Limb (tissue), 2 donors: ENCODE results near the gene RAI14.

Source experiments
- DNase-seq, 2 donors: peaks; one replicate each; pipeline ENCODE4 v3.0.0-alpha.2; 2016; ENCODE audit errors: extremely low spot score in 2 of 2

RAI14 gene

DNA sequence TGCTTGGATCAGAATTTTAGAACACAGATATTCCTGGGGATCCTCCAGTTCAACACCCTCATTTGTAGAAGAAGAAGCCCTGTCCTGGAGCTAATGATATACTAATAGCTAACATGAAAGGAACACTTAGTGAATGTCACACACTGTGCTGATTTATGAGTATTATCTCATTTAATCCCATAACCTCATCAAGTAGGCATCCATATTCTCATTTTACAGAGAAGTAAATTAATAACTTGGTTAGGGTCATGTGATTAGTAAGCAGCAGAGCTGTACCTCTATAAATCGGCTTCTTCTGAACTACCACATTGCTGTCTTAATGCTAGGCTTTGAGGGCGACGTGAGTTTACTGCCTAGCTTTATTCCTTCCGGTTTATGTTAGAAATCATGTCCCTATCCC is 188.9 kb downstream of the RAI14 start:
- no peak for DNase-seq

DNA sequence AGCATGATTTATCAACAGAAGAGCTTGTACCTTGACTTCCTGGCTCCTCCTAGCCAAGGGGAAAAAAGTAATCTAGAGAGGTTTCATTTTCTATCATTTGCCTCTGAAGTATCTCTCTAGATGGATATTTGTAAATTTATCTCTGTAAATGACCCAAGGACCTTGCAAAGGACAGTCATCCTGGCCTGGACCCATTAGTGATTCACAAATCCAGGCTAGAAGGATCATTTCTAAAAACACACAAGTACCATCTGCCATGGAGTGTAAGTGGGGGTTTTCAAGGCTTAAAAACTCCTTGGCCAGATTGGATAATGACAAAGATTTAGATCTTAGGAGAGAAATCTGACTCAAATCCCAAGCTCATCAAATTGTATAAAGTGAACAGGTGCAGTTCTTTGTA is 190.9 kb downstream of the RAI14 start:
- DNase-seq = no peak

DNA sequence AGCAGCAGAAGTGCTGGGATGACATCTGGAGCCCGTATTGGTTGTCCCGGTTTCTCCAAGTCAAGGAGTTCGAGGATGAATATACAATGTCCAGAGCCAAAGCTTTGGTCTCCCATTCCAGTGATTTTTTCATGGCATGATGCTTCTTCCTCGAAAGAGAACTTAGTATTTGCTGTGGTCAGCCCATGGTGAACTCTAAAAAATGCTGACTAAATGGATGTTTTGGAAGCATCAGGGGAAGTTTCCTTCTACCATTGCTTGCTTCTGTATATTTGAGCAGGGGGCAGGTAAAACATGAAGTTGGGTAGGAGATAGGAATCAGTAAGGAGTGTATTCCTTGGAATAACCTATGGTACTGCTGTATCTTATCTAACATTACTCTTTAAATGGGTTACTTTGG is 191.4 kb downstream of the RAI14 start:
- no peak for DNase-seq

DNA sequence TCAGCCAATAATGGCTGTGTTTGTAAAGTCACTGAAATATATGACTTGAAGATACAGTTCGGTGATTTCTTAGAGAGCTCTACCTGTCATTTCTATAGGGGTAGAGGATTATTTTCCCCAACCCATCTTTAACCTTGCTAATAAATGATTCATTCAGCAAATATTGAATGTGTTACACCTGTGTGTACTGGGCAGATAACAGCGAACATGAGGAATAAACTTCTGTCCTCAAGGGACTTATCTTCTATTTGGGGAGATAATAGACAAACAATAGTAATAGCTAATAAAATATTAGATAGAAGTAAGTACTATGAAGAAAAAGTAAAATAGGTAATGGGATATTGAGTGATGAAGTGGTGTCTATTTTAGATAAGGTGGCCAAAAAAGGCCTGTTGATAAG is 192.1 kb downstream of the RAI14 start:
- no peak for DNase-seq

DNA sequence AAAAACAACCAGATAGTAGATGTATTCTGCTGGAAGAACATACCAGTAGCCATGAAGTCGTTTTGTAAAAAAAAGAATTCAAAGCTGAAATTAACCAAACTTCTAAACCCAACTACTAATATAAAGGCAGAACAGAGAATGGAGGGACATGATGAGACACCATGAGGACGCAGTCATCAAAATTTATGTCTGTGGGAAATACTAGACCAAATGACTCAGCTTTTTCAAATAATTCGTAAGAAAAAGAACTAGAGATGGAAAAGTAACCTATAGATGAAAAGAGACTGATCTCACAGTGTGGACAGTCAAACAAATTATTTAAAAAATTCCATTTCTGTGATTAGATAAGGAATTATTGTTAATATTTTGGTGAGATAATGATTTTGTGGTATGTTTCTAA is 193.1 kb downstream of the RAI14 start:
- no peak for DNase-seq

DNA sequence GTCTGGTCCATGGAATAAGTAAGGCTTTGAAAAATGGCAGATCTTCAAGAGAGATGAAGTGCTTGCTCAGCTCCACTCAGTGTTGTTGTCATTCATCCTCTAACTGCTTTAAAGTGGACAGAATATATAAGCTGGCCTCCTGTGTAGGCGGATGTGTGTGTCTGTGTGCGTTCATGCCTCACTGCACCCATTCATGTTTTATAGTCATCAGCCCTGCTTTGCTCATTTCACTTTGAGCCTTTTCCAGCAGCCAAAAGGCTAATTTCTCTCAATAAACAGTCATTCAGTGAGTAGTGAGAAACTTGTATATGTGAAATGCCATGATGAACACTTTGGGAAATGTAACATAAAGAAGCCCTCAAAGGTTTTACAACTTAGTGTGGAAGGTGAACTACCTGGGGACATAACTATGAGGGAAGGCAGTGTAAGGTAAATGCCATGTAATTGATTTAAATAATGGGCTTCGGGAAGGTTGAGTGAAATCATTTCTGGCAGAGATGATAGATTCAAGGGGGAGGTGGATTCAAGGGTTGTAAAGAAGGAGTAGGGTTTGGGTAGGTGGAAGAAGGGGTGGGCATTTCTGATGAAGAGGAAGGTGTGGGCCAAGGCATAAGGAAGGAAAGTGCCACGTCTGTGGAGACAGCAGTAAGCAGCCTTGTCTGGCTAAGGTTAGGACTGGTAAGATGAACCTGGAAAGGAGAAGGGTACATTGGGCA is 198.5 kb downstream of the RAI14 start:
- DNase-seq = no peak

DNA sequence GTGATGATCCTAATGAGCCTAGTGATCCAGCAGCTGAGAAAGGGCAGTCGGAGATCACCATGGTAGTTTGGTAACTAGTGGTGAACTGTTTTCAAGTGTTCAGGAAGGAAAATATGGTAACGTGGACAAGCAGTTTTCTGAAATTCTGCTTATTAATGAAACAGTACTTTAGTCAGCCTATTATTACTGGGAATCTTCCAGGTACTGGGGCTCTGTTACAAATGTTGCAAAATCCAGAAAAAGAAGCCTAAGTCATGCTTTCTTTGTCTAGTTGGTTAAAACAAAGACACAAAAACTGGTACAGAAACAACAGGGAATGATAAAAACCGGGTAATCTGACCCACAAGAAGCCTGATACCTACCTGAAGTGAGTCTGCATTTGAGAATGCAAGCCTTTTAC is 201.0 kb downstream of the RAI14 start:
- no peak for DNase-seq

DNA sequence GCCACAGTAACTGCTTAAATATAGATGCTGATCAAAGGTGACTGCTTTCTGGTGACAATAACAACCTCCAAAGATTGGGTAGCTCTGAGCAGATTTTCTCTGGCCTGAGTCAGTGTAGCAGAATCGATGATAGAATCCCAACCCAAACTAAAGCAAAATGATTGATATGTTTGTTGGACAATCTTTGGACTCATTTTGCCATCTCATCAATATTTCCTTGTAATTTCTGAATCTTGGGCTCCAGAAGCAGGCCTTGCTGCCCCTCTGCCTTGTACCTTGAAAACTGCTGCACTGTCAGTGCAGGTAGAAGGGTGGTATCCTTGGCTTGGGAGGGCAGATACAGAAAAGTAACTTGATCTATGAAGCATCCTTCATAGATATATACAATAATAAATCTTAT is 201.8 kb downstream of the RAI14 start:
- DNase-seq = no peak

DNA sequence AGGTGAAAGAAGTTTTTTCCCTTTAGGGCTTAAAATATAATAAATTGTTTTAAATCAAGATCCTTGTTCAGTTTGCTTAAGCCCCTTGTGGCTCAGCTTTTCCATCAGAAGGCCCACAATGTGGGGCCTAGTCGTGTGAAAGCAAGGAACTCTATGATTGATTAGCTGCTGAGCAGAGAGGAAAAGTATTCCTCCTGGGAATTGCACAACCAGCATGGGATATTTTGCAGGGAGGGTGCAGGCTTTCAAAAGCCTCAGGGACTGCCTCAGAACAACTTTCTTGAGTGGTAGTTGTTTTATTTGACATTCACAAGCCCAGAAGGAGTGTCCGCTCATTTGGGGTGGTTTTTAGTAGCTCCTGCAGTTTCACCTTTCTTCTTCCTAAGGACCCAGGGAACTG is 202.7 kb downstream of the RAI14 start:
- no peak for DNase-seq

DNA sequence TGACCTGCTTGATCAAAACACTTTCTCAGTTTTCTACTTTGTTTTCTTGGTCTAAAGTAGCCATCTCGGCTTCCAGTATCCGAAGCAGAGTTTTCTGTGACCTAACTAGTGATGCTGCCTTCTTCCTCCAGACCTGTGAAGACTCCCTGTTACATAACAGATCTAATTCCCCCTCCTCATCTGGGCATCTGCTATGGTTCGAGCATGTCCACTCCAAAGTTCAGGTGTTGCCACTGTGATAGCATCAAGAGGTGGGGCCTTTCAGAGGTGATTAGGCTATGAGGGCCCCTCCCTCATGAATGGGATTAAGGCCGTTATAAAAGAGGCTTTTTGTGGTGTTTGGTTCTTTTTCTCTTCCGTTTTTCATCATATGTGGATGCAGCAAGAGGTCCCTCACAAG is 203.1 kb downstream of the RAI14 start:
- DNase-seq = no peak

DNA sequence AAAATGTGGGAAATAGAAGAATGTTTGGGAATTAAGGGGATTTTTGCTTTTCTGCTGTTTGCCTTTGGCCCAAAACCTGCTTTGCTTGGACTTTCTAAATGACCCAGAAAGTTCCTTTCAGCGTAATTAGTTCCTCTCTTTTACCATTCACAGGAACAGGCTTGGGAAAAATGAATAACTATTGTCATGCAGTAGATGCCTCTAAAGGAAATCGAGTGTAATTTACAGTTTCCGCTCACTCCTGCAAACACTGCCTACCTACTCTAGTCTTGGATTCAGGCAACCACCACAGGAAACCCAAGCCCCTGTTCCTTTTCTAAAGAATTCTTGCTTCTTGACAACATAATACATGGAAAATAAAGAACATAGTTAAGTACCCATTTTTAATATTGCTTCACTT is 207.8 kb downstream of the RAI14 start:
- DNase-seq = no peak

DNA sequence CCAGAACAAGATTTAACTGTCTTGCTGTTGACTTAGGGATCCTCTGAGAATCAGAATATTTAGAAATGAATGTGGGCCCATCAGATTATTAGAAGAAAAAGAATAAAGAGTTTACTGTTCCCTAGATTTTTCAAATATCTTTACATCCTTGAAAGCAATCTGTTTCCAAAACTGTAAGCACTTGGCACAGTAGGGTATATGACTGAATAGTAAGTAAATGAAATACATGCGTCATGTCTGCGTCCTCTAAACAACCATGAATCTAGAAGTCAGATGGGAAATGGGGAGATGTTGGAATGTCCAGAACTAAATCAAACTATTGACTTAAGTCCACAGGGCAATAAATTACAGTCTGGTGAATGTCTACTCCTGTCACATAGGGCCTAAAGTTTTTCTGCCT is 209.0 kb downstream of the RAI14 start:
- DNase-seq = peak in 1 of 2 donors; percentile 35

DNA sequence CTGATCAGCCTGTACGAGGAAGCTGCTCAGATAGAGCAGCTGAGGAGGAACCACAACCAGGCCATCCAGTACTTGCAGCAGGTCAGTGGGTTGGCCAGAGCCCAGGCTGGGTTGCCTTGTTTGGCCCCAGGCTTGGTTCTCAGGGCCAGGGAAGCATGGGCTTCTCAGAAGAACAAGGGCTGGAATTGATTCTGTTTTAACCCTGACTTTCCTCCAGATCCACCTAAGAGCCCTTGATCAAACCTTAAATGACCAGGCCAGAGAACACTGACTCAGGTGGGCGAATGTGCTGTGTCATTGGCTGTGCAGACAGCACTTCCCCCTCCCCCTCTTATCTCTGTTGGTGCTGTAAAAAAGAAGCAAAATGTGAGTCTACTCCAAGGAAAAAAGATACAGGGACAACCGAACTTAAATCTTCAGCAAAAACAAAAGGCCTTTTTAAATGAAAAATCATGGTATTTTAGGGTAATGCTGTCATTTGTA is 210.9 kb downstream of the RAI14 start:
- no peak for DNase-seq

DNA sequence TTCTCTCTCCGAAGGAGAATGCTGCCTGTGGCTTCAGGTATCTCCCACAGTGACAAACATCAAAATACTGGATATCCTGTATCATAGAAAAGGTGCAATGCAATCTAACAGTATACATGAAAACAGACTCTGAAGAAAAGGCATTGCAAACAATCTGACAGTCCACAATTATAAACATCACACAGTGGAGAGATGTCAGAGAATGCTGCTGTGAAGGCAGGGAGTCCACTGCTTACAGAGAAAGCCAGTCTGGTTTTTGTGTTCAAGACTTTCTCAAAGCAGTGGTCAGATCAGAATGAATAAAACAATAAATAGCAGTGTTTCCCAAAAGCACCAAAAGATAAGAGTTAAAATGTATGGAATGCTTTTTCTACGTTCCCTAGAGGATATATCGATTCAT is 211.5 kb downstream of the RAI14 start:
- DNase-seq = no peak

DNA sequence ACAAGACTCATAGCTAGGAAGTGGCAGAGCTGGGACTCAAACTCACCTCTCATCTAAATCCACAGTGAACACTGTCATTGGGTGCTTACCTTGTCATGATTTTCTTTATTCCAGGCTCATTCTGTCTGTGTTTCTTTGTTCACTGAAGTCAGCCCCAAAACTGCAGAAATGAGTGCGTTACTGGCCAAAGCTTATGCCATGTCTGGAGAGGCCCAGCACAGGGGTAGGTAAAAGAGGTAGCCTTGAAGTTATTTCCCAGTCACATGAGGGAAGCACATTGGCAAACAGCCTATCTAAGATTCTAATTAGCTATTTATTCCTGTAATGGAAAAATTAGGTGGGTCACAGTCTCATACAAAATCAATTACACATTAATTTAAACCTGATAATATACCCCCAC is 212.7 kb downstream of the RAI14 start:
- no peak for DNase-seq

DNA sequence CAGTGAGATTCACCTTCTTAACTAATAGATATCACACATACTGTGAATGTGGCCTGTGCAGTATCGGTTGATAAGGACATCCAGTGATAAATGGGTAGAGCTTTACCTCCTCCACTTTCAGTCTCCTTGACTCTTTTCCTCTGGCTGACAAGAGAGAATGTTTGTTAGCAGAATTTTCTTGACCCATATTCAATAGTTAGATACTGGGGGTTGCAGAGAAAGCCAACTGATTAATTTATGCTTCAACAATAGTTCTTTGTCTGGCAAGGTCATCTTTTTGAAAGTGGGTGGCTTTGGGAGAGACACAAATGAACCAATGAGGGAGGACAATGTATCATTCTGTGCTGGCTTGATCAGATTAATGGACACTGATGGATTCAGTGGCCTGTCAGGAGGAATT is 213.1 kb downstream of the RAI14 start:
- DNase-seq = no peak

DNA sequence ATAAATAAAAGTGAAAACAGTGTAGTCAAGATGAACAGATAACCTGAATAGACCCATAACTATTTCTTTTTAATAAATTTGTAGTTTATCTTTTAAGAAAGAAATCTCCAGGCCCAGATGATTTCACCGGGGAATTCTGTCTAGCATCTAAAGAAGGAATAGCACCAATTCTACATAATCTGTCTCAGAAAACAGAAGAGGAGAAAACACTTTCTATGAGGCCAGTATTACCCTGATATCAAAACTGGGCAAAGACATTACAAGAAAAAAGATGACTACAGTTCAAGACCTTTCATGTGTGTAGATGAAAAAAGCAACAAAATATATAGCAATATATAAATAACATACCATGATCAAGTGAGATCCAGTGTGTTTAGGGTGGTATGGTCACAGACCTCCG is 214.3 kb downstream of the RAI14 start:
- no peak for DNase-seq

DNA sequence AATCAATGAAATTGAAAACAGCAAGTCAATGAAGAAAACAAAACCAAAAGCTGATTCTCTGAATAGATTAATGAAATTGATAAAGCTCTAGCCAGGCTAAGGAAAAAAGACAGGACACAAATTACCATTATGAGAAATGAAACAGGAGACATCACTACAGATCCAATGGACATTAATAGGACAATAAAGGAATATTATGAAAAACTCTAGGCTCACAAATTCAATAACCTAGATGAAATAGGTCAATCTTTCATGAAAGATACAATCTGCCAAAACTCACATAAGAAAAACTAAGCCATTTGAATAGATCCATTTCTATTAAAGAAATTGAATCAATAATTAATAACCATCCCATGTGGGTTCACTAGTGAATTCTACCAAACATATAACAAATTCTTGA is 220.1 kb downstream of the RAI14 start:
- no peak for DNase-seq

DNA sequence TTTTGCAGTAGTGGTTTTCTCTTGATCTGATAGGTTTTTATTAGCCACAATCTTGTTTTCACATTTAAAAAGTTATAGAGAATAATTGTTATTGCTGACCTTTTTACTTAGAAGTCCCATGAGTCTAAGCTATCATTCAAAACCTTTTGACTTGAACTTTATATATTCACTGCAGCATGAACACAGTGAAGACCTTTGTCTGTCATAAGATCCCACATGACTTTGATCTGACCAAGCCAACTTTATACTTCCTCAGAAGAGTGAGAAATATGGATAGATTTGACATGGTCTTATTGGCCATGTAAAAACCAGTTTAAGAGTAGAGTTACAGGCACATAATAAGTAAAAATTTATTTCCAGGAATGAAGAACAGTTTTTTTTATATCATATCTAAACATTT is 225.1 kb downstream of the RAI14 start:
- DNase-seq = no peak
